Right ventricle myocardium inferior (tissue), 1 donor: Measurements from ENCODE around the gene TET2. TPM values are rescaled to one million over a fixed set of nuclear protein-coding genes. Genes with fewer than 3 reads are reported as not detected.

Experiments
- ATAC-seq: fragments of 200-7000 bp; cut with Tn5 transposase; one replicate; pipeline ENCODE4 v1.9.1; 2020; ENCODE audit warnings: mild to moderate bottlenecking, moderate library complexity
- DNase-seq: peaks from one replicate; pipeline ENCODE4 v3.0.0; 2021; ENCODE audit errors: missing footprints
- intact Hi-C: fragments of 100-400 bp; cut with DNase I; formaldehyde crosslinking; loops from one replicate; pipeline ENCODE4 v1.11.0; 2022
- total RNA-seq: library from RNA; stranded (reverse); fragmentation: NEBNext Ultra II Directional; extraction: Animal tissue kit (Norgen Biotek cat#: 25700); gene quantifications from one replicate; pipeline ENCODE4 v1.2.1, GENCODE V29; 2021
- donor health status: DM: no; HTN: yes; CAD: no; lungs with severe emphysema.

The TET2 gene
- total RNA-seq, 1 donor from 2014 or later, result 12.1 TPM

DNA sequence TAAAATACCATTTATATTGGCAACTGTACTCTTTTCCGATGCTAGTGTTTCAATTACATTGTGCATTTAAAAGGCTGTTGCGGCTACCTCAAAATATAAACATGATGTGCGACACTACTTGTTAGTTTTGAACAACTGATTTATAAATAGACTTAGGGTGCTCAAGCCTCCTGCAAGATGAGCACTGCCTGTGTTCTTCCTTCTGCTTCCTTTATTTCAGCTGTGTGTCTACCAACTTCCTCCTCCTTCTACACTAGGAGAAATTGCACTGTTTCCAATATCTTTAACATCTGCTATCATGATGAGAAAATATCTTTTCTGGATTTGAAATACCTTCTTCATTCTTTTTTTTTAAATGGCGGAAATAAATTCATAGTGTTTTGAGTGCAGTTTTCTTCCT, 24.0 kb downstream of the TET2 start:
- intact Hi-C loops, result no loop called here
- DNase-seq, result no peak
- peak; percentile 42 for ATAC-seq

DNA sequence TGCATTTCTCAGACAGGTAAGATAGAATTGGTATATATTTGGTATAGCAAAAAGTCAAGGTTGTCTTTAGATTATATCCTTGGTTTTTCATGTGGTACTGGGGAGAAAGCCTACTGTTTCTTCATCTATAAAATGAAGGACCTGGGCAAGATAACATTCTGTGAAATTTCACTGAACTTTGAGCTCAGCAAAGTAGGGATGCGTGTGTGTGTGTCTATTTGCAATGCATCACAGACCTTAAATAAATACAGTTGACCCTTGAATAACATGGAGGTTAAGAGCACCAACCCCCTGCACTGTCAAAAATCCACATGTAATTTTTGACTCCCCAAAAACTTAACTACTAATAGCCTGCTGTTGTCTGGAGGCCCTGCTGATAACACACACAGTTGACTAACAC, 25.2 kb downstream of the TET2 start:
- intact Hi-C loops, result no loop called here
- DNase-seq, result no peak
- no peak for ATAC-seq

DNA sequence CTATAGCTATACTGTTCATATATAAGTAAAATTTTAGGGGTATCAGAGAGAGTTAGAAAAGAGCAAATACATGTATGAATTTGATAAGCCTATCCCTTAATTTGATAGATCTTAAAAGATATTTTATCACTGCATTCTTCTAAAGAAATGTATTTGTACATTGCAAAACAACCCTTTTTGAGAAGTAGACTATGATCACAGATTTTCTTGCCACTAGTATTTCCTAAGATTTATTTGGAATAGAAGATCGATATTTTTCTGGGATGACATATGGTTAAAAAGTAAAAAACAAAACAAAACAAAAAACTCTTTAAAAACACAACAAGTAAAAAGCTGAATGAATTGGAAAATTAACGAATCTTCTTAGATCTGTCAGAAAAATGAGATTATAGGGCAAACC, 27.4 kb downstream of the TET2 start:
- ATAC-seq, result no peak
- intact Hi-C loops, result no loop called here
- DNase-seq, result no peak

DNA sequence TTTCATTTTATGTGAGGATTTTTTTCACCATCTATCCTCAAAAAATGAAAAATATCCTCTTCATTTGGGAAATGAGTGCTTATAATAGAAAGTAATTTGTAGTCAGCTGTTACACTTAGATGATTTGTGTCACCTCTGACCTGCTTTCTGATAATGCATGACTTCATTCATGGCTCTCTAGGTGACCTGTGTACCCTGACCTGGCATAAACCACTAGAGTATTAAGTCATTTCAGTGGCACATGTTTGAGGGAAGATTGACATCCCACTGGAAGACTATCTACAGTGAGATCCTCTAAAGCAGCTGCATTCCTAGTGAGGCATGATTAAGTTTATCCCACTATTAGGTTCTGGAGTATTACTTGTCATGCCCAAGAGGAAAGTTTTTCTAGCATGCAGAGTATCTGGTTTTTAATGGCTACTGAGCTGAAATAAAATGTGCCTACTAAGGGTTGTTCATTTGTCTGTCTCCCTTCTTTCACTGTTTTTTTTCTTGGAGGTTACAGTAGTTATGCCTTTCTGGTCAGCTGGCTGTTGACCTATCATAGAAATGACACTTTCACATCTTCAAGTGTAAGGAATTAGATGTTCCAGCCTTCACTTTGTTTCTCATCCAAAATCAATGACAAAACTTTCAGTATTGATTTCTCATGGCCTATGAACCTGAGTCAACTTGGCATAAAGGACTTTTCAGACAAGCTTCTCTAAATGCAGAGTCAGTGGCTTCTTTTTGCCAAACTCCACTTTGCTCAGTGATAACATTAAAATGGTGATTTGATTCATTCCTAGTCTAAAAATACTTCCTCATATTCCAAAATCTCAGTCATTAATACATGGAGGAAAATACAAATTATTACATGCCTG, 33.1 kb downstream of the TET2 start:
- ATAC-seq (no peak), DNase-seq (no peak)
- intact Hi-C loops, result no loop called here

DNA sequence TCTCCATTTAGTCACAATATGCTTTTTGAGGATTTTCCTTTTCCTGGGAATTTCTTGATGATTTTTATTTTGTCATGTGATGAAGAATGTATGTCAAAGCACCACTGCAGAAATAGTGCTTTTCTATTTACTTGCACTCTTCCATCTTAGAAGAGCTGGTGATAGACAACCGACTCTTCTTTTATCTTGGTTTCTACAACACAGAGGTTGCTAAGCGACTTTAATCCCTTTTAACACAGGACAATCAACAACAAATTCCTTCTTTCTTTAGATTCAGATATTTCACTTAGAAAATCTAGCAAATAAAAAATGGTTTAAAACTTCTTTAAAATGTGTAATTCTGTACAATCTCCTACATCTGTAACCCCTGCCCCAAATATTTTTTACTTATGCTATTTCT, 34.6 kb downstream of the TET2 start:
- ATAC-seq, result no peak
- no peak for DNase-seq
- intact Hi-C loops, result no loop called here

DNA sequence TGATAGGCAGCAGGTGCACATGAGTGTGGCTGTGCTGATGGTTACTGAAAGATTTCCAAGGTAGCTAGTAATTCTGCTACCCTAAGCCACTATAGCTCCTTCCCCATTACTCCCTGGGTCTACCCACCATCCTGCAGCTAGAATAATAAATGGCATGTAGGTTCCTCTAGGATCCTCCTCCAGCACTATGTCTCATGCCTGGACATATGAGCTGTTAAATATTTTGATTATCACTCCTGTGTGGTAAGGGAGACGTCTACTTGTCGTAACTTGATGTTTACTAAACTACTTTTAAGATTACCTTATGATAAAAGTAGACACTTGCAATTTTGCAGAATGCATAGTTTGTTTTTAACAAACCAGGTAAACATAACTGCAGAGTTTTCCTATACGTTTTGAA, 35.5 kb downstream of the TET2 start:
- ATAC-seq, result no peak
- intact Hi-C loops, result no loop called here

DNA sequence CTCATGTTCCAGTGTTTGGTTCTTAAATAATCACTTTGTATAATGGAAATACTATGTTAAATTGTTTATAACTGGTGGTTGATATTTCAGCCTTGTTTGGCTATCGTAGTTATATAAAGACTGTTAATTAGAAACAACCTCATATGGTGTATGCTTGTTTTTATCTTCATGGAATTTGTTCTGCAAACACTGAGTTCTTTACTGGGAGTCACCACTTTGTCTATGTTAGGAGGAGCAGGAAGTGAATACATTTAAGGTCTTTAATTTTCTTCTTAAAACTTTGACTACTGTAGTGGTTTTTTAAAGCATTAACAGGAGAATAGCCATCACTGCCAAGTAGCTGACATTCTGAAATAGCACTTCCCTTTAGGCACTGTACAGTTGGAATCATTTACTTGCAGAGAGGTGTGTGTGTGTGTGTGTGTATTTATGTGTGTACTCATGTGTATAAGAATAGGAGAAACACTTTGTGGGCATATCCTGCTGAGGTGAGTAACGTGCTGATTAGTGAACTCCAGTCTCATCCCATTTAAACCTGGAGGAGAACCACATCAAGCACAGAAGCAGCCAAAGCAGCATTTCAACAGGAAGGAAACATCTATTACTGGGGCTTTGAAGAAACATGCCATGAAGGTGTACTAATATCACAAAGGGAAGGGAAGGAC, 37.8 kb downstream of the TET2 start:
- DNase-seq (no peak), ATAC-seq (peak; percentile 72)
- intact Hi-C loops, result no loop called here

More for the DNA sequence above, 35.5 kb downstream of the TET2 start:
- DNase-seq, result no peak

DNA sequence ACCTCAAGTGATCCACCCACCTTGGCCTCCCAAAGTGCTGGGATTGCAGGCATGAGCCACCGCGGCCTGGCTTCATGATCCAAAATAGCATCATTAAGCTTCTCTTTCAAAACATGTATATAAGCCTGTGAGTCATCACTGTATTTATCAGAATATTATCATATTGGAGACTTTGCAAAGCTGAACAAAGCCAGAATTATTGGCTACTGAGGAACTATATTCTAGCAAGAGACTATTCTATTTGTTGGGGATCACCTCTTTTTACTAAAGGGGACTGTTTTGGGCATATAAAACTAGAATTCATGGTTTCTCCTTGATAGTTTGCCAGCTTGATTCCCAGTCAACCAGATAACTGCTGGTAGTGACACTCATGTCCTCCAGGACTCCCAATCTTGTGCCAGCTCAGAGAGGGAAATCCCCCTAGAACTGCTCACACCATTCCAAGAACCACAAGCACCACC, 40.1 kb downstream of the TET2 start:
- ATAC-seq (peak; percentile 66), DNase-seq (no peak)
- intact Hi-C loops, result no loop called here

DNA sequence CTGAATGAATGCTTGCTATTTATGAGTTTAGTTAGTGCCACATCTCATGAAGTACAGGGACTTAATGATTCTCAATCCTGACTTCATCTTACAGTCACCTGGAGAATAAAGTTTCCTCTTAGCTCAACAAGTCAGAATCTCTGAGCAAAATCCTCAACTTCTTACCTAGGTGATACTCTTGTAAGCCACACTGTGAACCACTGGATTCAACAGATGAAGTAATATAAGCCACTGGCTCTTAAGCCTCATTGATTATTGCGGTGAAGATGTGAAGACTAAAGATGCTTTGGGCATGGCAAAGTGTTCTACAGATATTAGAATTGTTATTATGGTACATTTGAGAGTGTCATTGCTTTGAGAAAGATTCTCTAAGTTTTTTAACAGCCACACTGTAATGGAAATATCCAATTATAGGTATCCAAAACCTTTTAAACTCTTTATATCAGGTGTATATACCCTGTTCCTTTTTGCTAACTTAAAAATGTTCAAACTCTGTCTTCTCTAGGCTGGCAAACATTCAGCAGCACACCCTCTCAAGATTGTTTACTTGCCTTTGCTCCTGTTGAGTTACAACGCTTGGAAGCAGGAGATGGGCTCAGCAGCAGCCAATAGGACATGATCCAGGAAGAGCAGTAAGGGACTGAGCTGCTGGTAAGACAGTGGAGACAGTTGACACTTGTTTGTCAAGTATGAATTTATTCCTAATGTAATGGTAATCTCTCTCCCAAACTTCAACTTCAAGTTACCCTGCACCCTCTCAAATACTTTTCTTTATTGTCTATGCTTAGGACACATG, 43.4 kb downstream of the TET2 start:
- intact Hi-C loops, result loop anchor here (2.0 kb wide), 1 partner anchor 41 kb away; no protein-coding TSS in a partner anchor
- DNase-seq (no peak), ATAC-seq (no peak)

DNA sequence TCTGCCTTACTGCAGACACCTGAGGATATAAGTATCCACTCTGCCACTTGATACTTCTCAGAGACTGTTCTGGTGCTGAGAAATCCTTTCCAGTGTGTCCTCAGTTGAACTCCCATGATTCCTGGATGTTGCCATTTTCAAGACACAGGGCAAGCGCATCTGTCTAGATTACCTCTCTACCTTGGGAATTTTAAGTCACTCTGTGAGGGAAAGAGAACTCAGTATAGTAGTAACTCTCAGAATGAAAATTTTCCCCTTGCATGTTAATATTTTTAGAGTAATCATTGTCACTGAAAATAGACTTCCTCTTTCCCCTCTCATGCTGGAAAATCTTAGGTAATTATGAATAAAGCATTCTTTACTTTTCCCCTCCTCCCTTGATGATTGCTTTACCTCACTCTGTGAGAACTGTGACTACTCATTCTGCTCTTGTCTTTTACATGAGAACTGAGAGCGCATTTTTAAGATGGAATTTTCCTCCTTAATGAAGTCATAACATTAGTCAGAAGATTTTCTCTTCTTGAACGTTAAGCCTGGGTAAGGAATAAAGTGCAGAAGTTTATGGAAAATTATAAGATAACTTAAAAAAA, 45.0 kb downstream of the TET2 start:
- intact Hi-C loops, result loop anchor here (2.0 kb wide), 1 partner anchor 43 kb away; no protein-coding TSS in a partner anchor

DNA sequence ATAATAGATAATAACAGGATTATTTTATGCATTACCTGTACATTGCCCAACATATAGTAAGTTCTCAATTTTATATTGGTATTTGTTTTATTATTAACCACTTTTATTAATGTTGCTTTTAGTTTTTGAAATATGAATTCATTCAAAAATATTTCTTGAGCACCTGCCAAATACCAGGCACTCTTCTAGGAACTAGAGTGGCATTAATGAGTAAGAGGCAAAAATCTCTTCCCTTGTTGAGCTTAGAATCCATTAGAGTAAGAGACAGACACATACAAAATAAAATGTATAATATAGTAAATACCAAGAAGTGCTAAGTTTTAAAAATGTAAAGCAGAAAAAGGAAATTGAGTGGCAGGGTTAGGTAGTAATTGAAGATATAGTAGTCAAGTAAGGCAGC, 45.8 kb downstream of the TET2 start:
- intact Hi-C loops, result no loop called here
- no peak for DNase-seq
- no peak for ATAC-seq

More for the DNA sequence above, 45.0 kb downstream of the TET2 start:
- ATAC-seq (peak; percentile 60), DNase-seq (no peak)

DNA sequence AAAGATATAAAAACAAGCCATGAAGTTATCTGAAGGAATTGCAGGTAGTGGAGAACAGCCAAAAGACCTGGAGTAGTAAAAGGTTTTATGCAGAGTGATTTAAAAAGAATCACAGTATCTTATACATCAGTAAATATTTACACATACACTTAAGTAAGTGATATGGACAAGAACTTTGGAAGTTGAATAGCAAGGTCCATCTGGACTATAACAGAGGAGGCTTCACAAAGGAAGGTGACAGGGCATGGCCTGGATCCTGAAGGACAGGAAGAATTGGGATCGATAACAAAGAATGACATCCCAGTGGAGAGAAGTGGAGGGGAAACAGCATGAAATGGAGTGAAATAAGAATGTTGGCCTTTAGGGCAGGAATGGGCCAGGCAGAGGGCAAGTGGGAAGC, 46.2 kb downstream of the TET2 start:
- no peak for ATAC-seq
- DNase-seq, result no peak
- intact Hi-C loops, result no loop called here

DNA sequence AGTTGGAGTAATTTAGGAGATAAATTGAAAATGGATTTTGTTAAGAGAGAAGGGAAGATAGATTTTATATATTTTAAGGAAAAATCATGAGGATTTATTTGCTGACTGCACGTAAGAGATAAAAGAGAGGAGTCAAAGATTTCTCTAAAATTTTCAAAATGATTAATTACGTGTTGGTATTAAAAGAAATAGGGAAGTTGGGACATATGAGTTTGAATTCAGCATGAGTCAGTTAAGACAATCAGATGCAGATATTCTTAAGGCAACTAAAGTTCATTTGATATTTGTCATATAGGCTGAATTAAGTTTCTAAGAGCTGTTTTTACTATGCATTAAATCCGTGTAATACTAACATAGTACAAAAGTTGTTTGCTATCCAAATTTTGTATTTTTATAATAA, 46.9 kb downstream of the TET2 start:
- DNase-seq, result no peak
- intact Hi-C loops, result no loop called here
- ATAC-seq, result no peak

DNA sequence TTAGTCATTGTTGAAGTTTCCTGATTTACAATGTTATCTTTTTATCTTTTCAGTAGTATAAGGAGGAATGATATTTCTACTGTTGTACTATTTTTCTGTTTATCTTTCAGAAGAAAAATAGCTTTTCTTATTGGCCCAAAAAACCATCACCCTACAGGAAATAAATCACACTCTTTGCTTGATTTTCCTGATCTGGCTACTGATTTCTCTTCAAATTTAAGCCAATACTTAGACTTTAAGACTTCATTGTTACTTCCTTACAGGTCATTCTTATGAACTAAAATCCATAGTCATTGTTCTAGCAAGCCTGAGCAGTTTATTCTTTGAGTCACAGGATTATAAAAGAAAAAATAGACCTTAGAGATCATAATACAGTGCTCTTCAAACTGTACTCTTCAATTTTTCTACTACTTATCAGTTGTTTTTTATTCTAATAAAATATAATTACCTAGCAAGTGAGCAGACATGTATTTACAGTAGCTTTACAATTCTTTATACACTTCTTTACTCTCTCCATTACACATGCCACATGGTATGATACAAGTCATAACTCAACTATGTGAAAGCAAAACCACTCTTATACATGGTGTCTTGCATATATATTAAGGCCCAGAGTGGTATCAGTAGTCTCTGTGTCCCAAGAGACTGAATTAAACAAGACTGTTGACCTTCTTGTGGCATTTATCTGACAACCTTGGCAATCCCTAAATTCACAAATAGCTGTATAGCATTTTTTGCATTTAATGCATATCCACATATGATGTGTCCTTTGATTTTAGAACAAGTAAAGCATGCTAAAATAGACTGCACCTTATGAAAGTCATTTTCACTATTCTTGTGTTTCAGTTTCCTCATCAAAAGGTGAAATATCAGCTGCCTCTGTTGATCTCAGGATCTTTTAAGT, 47.9 kb downstream of the TET2 start:
- intact Hi-C loops, result loop anchor here (5.0 kb wide), 1 partner anchor 43 kb away; no protein-coding TSS in a partner anchor

DNA sequence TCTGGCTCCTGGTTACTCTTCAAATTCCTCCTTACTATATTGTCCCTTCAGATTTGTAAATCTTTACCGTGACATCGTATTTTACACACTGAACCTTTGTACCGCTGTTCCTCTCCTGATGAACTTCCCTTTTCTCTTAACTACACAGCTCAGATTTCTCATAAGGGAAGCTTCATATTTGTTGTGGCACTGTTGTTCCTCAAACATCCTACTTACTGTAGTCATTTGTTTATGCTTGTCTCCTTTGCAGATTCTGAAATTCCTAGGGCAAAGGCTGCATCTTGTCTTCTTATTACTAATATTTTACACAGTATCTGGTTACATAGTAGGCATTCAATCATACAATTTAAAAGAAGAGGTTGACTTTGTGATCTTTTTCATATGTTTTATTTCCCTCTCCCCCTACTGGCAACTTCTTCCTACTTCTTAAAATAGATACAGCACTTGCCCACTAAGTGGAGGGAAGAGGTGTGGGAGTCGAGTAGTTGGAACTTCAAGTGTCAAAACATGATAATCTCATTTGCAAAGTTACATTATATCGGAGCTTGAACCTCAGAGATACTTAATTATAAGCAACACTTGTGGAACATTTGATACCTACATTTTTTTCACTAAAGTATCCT, 50.0 kb downstream of the TET2 start:
- ATAC-seq (peak; percentile 57), DNase-seq (no peak)
- intact Hi-C loops, result loop anchor here (5.0 kb wide), 1 partner anchor 41 kb away; no protein-coding TSS in a partner anchor

More for the DNA sequence above, 47.9 kb downstream of the TET2 start:
- no peak for ATAC-seq
- DNase-seq, result no peak

DNA sequence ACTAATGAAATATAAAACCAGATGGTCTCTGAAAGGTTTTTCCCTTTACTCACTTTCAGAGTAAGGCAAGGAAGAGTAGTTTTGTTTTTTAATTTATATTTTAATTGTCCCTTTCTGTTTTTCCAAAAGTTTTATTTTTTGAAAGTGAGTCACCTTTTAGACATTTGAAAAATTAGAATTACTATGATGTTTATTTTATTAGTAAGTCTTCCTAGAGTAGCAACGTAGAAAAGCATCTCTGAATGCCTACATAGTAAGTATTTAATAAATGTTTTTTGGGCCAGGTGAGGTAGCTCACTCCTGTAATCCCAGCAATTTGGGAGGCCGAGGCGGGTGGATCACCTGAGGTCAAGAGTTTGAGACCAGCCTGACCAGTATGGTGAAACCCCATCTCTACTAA, 51.1 kb downstream of the TET2 start:
- intact Hi-C loops, result loop anchor here (5.0 kb wide), 1 partner anchor 40 kb away; no protein-coding TSS in a partner anchor
- DNase-seq, result no peak
- ATAC-seq, result no peak

DNA sequence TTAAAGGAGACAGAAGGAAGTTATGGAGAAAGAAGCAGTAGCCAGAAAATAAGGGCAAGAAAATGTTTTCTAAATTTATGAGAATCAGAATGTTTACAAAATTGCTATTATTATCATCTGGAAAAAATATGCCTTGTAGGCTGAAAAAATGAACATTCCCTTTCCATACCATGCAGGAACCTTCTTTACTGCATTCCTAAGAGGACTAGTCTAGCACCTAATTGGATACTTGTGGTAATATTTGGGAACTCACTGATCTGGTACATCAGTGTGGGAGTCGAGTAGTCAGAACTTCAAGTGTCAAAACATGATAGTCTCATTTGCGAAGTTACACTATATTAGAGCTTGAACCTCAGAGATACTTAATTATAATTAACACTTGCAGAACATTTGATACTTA, 51.9 kb downstream of the TET2 start:
- DNase-seq (no peak), ATAC-seq (no peak)
- intact Hi-C loops, result loop anchor here (5.0 kb wide), 1 partner anchor 39 kb away; no protein-coding TSS in a partner anchor
